Measurements from ENCODE around the gene MAGI1. TPM values are rescaled to one million over a fixed set of nuclear protein-coding genes. Genes with fewer than 3 reads are reported as not detected.

Gene MAGI1
- total RNA-seq, 1 donor from 2014 or later: 5.0 TPM

DNA sequence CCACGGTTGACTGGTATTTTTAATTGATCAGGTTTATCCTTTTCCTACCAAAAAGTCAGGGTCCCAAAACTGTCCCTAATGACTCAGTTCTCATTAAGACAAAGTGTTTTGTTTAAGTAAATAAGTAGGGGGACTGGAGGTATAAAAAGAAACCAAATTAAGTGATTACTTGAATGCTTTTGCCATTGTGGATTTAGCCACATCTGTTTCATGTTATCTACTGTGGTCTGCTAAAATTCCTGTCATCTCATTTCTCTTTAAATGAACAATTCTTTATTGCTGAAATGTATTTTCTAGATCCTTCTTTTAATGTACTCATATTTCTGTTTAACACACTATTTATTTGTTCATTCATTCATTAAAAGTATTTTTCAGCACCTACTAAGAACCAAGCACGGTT is 725.1 kb downstream of the MAGI1 start:
- TF ChIP-seq CTCF (IDR thresholded peaks at IDR 0.05; ENCODE audit: insufficient read depth, low read length, severe bottlenecking): no peak
- DNase-seq (ENCODE audit: low read depth): no peak
- H3K4me3 ChIP-seq (ENCODE audit: low read depth, low read length): no peak overlapping the region
- H3K27me3 ChIP-seq (ENCODE audit: control insufficient read depth, insufficient read depth, low read length): no peaks in the 10 kb centered on the region
- no peaks in the 10 kb centered on the region for H3K36me3 ChIP-seq (ENCODE audit: control insufficient read depth, insufficient read depth, low read length)
- no peak for FAIRE-seq

- Histone ChIP-seq H3K27me3 (ENCODE audit: control insufficient read depth, insufficient read depth, low read length) (no peaks in the 10 kb centered on the region), H3K36me3 (ENCODE audit: control insufficient read depth, insufficient read depth, low read length) (no peaks in the 10 kb centered on the region), H3K4me3 (ENCODE audit: low read depth, low read length) (no peak overlapping the region)
- FAIRE-seq (no peak), DNase-seq (ENCODE audit: low read depth) (no peak)
- no peak for TF ChIP-seq CTCF (IDR thresholded peaks at IDR 0.05; ENCODE audit: insufficient read depth, low read length, severe bottlenecking)
Measured at GRCh38 chr3:65305836-65306235, 732.9 kb downstream of the MAGI1 start.

Other genes with a start within 250 kb of the MAGI1 start
- 28.3 and 39.0 TPM in 2 replicates for gene SLC25A26, start 182.1 kb upstream of the MAGI1 start, total RNA-seq

All from bronchial epithelial cell (primary cell).